ENCODE measurements around the gene ZNF451.

Gene ZNF451

DNA sequence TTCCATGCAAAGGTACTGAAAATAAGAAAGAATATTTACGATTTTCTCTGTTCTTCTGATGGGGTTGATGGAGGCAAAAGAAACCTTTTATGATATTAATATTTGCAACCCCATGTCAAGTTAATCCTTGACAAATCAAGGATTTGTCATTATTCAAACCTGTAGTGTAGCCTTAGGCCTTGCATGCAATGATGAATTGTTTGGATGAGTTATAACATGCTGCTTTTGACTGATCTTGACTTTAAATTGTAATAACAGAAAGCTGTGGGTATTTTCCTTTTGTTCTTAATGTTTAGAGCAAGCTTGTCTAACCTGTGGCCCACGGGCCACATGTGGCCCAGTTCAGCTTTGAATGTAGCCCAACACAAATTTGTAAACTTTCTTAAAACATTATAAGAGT is 69.1 kb downstream of the ZNF451 start:
- no peak for DNase-seq (ENCODE audit: low read depth in 2 of 2)

DNA sequence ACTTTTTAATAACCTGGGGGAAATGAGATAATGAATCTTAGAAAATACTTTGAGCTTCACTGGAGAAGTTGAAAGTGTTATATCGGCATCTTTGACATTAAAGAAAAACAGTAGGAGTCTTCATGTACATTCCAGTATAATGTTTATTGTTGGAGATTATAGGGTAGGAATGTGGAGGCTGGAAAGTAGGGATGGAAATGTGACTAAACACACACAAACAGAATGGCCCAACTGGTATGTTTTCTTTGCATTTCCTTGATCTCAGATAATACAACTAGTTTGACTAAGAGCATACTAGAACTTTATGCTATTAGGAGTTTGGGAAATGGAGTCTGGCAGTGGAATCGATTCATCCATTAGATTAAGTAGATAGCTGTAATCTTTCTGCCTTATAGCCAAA is 72.0 kb downstream of the ZNF451 start:
- DNase-seq (ENCODE audit: low read depth in 2 of 2), result no peak

DNA sequence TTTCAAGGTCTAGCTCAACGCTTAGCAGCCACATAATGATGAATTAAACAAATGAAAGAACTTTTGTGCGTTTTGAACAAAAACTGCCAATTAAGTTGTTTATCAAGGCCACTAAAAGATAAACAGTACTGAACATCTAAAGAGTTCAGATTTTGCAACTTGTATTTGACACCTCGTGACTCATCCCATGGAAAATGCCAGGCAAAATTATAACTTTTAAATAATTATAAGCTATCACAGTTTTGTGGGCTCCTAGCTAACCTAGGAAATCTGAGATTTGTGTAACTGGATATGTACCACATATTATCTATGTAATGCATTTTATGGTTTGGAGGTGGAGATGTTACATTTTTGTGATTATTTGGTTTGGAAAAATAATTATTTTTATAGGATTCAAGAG is 72.5 kb downstream of the ZNF451 start:
- DNase-seq (ENCODE audit: low read depth in 2 of 2), result no peak

DNA sequence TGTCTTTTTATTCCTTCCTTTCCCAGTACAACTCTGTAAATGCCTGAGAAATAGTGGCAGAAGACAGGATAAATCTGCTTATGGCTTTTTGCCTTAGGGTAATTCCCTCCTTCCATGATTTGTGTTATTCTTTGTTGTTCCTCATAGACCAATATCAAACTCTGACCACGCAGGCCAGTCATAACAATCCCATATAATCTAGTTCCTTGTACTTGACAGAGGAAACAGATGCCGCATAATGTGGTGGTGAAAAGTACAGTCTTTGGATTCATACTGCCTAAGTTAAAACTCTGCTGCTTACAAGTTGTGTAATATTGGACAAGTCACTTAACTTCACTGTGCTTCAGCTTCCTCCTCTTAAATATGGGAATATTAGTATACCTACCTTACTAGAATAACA is 74.0 kb downstream of the ZNF451 start:
- no peak for DNase-seq (ENCODE audit: low read depth in 2 of 2)

DNA sequence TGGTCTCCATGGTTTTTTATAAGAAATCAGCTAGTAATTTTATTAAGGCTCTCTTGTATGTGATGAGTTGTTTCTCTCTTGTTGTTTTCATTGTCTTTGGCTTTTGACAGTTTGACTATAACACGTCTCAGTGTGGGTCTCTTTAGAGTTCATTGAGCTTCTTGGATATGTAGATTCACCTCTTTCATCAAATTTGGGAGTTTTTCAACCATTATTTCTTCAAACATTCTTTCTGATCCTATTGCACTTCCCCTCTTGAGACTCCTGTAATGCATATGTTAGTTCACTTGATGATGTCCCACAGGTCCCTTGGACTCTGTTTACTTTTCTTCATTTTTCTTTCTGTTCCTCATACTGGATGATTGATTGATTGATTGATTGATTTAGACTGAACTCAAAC is 75.1 kb downstream of the ZNF451 start:
- DNase-seq (ENCODE audit: low read depth in 2 of 2), result no peak

DNA sequence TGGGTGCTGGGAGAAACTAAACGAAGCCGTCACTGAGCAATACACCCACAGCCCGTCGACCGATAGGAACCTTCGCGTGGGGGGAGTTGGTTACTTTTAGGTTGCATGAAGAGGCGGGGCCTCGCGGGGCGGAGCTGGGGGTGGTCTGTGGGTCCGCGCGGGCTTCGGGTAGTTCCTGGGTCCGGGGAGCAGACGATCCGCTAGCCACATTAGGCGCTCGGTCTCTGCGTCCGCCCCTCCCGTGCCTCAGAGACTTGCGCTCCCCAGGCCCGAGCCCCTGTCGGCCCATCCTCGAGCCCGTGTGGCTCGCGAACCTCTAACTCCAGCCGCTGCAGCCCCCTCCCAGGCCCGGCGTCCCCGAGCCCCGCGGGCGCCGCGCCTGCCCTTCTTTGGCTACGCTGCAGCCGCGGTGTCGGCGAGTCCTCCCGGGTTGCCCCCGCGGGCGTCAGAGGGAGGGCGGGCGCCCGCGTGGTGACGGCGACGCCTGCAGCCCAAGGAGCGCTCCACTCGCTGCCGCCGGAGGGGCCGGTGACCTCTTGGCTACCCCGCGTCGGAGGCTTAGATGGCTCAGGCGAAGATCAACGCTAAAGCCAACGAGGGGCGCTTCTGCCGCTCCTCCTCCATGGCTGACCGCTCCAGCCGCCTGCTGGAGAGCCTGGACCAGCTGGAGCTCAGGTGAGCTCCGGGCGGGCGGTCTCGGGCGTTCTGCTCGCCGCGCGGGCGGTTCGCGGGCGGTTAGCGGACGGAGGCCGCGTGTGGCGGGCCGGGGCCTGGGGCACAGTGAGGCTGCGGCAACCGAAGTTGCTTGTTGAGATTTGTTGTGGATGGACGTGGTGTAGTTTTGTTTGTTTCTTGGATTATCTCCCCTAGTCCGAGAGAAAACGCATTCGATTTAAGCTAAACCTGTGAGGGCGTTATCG is 82.4 kb downstream of the ZNF451 start, which contains the start of gene BAG2:
BAG2 (plus strand) TSS at position 191 of the 920 bp plus-strand sequence; CDS start at position 563, 372 bp downstream.
- DNase-seq (ENCODE audit: low read depth in 2 of 2), result peak; percentile 80 to 82

DNA sequence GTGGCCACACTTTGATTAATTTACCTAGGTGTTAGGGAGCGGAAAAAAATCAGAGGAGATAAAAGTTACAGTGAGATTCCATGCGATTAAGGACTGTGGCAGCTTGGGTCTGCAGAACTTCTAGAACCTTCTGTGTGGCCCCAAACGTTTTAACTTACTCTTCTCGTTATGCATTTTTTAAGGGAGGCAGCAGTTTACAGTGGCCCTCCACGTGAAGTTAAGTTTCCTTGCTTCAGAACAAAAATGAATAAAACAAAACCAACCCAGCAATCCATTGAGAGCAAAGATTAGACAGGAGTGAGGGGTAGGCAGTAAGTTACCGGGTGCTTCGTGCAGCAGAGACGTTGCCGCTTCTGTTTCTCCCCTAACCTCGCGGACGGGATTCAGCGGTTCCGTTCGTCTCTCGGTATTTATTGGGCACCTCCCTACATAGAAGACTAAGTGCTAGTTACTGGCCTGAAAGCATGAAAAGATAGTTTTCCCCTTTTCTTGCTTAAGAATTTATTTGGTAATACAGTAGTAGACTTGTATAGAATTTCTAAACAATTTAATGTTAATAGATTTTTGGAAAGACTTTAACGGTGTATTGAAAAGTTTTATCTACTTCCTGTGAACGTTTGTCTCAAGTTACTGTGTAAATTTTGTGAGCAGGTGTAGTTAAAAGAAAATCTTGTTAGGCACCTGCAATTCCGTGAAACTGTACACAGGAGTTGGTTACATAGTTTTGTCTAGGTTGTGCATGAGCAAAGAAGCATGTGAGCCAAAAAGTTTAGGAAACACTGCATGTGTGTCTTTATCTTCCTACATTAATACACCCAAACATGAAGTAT is 83.3 kb downstream of the ZNF451 start:
- no peak for DNase-seq (ENCODE audit: low read depth in 2 of 2)

DNA sequence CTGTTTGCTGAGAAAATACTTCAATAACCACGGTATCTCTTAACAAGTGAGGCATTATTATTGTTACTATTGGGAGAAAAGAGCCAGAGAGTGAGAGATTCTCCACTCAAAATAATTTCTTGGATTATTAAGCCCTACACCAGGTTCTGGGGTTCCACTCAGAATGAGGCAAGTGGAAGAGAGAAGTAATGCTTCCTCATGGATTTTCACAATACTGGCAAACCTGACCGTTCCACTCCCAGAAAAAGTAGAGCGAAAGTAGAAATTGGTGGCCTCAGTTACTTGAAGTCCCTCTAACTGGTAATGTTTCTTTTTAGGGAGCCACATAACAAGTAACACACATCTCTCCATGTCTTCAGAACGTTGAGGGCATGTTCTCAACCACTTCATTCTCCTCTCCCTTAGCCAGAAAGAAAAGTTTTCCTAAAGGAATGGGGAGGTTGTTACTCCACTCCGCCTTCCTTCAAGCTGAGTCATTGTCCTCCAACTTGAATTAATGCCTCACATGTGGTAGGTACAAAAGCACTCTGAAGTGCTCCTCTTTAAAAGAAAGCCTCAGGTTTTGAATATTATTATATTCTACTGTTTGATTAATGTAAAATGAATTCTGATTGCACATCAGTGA is 84.0 kb downstream of the ZNF451 start:
- DNase-seq (ENCODE audit: low read depth in 2 of 2), result no peak

DNA sequence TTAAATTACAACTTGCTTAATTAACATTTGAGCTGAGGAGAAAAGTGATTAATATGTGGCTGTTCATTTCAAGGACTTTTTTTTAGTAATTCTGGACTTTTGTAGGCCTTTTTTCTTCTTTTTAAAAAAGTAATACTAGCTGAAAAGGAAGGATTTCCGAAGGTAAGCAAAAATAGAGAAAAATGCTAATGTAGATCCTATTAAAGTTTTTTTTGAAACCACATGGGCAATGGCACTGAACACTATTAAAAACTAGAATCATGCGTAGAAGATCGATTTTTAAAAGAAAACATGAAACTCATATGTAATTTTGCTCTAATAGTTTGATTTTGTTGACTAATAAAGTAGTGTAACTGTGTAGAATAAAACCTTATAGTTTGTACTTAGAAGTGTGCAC is 84.5 kb downstream of the ZNF451 start:
- DNase-seq (ENCODE audit: low read depth in 2 of 2), result no peak

DNA sequence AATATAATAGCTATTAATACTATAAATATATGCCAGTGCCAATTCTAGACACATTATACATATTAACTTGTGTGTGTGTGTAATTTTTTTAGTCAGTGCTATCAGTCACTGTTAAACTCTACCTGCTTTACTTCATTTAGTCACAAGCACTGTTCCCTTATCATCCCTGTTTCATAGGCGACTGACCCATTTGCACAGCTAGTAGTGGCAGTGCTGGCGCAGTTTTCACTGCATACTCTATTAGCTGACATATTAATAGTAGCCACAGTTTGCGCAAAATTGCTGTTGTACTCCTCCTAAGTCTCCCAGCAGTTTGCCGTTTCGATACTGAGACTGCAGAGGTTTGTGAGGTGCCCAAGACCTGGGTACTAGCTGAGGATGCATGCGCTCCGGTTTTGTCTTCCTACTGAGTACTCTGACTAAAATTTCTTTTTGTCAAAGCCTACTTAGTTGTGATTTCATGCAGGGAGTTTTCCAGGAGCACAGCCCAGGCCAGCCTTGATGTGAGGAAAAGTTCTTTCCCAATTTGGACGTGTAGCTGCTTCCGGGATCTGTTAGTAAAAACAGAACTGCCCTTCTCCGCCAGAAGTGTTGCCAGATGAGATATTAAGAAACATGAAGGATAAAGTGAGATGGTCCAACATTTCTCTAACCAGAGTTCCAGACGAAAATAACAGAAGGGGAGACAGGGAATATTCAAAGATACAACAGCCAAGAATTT is 87.7 kb downstream of the ZNF451 start:
- no peak for DNase-seq (ENCODE audit: low read depth in 2 of 2)

DNA sequence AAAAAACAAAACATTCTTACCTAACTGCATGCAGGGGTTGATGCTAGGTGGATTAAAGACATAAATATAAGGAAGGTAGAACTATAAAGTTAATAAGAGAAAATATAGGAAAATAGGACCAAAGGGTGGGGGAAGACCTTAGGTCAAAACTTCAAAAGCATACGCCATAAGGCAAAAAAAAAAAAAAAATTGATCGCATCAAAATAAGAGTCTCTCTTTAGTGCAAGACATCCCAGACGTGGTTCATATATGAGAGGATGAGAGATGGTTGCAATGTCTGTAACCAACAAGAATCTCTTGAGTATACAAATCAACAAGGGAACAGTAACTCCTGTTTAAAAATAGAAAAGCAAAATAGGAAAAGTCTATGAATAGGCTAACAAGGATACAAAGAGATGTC is 90.6 kb downstream of the ZNF451 start:
- no peak for DNase-seq (ENCODE audit: low read depth in 2 of 2)

DNA sequence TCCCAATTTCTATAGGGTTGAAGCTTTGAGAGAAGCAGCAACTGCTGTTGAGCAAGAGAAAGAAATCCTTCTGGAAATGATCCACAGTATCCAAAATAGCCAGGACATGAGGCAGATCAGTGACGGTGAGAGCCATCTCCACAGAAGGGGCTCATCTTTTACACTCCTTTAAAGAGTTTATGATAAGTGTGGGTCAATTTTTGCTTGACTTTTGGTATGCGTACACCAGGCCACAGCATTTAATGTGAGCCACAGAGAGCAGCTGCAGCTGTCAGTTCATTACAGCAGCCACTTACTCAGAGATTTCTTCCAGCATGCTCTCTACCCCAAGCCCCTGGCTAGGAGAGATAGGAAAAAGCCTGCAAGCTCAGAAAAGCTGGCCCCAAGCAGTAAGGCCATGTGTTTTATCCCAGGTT is 92.0 kb downstream of the ZNF451 start:
- DNase-seq (ENCODE audit: low read depth in 2 of 2), result no peak

DNA sequence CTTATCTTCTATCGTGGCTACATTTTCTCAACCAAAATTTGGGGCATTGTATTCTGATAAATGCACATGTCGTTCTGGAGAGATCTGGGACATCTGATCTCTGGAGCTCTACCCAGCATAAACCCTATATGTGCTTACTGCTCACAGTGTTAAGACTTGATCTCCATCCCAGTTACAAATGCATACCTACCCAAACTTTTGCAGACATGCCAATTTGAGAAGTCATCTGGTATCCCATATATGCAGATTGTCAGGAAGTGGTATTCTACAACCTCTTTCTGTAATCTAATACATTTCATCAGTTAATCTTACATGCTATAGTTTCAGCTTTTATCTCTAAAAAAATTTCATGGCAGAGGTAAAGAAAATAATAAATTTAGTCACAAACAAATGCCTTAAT is 93.3 kb downstream of the ZNF451 start:
- no peak for DNase-seq (ENCODE audit: low read depth in 2 of 2)

DNA sequence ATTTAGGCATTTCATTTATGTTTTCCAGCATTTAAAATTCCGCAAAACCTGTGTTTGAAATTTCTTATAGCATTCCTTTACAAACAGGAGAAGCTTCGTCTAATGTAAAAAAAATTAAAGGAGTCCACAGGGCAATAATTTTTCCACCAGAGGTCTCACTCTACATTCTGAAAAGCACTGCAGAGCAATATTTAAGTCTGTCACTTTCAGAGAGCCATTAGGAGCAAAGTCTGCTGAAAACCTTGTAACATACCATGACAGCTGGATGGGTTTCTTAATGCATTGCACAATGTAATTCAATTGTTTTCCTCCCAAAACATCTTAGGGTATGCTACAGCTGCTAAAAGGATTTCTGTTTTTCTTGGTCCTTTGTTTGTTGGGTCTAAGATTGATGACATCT is 100.2 kb downstream of the ZNF451 start:
- DNase-seq (ENCODE audit: low read depth in 2 of 2), result no peak

DNA sequence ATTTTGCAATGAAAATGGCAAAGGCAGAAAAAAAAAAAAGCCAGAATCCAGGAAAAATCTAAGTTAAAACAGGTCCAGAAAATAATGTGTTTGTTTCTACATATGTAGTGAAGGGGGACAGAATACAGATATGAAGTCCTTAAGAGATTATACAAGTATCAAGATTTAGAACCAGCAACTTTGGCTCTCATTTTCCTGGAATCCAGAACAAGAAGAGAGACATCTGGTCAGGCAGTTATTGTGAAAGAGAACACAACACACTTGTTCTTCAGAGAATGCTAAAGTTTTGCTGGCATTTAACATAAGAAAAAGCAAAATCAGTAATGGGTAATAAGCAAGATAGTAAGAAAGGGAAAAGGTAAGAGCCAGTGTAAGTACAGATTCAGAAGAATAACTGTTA is 103.2 kb downstream of the ZNF451 start:
- DNase-seq (ENCODE audit: low read depth in 2 of 2), result no peak

DNA sequence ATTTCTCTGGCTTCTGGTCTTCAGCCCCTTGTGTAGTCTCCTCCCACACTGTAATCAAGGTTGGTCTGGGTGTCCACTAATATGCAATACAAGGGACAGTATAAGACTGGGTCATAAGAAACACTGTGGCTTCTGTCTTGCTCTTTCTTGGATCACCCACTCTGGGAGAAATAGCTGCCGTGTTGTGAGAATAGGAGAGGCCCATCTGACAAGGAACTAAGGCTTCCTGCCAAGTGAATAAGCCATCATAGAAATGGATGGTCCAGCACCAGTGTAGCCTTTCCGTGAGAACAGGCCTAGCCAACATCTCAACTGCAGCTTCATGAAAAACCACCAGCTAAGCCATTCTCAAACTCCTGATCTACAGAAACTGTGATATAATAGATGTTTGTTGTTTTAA is 105.5 kb downstream of the ZNF451 start:
- DNase-seq (ENCODE audit: low read depth in 2 of 2), result no peak

DNA sequence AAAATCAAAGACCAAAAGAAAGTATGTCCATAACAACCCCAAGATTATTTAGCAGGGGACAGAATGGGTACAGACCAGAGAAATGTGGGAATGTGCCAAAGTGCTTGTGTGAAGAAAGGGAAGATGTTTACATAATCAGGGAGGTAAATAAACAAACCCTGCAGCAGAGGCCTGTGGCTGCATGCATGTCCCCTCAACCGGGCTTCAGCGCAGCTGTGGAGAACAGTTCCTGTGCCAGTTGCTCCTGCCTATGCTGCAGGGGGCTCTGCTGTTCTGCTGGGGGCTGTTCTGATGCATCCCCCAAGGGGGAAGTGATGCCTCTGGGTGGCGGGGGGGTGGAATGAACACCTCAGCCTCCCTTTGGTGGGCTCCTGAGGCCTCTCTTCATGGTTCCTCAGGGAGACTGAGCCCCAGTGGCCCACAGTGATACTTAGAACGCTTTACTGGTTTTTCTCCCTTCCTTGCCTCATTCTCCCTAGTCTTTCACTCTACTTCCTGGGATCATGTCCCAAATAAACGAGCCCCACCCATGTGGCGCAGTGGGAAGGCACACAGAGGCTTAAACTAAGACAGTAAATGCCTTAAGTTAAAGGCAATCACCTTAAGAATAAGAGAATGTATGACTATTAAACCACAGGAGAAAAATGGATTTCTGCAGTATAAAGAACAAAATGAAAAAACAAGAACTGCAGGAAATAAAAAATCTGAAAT is 109.1 kb downstream of the ZNF451 start:
- no peak for DNase-seq (ENCODE audit: low read depth in 2 of 2)

DNA sequence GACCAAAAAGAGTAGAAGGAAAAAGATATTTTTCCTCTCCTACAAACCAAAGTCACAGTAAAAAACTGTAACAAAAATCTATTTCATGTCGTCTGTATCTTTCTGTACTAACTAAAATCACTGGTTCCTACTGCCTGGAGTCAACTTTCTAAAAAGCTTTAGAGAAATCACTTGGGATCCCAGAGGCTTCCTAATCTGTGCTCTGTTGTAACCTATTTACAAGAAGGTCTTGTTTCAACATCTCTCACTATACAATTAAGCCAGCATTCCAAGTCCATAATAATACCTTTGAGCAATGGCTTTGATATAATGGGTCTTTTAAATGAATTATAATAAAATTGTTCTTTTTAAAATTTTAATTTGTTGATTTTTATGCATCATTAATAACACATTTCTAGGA is 111.7 kb downstream of the ZNF451 start:
- DNase-seq (ENCODE audit: low read depth in 2 of 2), result no peak

DNA sequence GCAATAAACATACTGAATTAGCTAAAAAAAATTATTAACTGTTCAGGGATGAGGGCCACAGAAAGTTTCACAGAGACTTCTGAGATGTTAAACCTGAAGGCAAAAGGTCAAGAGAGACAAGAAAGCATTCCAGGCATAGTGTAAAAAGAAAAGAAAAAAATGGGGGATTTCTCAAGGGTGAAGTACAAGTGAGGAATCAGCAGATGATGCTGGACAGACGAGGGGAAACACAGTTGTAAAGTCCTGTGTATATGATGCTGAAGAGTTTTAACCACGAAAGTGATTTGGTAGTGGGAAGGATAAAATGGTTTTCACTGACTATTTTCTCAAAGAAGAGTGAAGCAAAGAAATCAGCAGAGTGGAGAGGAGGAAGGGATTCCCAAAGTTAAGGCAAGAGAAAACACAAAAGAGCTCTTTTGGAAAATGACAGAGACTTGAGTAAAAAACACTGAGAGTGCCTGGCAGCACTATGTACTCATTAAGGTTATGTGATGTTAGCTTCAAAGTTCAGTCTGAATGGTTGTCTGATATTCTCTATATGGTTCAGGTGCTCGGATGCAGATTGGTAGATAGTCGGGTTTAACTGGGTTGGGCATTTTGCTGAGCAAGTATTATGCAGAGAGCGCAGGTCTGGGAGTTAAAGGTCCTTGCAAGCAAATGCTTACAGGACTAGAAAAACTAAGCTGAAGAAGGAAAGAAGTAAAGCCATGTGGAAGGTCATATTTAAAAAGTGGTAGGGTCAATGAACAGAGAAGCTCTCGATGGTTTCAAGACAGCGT is 115.8 kb downstream of the ZNF451 start:
- no peak for DNase-seq (ENCODE audit: low read depth in 2 of 2)

DNA sequence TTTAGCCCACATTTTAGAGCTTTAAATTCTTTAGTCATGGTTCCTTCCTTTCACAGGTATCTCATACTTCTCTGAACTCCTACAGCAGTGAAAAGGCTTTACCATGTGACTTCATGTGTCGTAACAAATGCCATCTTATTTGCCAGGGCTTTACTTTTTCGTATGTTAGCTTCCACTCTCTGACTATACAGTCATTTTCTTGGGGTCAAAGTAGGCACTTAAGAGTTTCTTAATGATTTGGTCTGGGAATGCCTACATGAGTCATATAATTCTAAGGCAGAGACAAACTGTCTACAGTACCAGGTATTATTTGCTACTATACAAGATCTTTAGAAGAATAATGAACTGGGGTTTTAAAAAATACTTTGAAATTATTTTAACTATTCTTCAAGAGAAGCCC is 117.2 kb downstream of the ZNF451 start:
- DNase-seq (ENCODE audit: low read depth in 2 of 2), result no peak

Data from activated CD8-positive, alpha-beta memory T cell treated with anti-CD3 and anti-CD28 coated beads for 4 hours (primary cell).